HUES64 (cell line): ENCODE measurements around the gene WNT1.
A peak's percentile ranks its signal among the peaks of the same experiment; 100 is the strongest.

Source experiments
- H3K27ac ChIP-seq: 2 replicates; pipeline ENCODE4 v1.7.0; 2013; ENCODE audit warnings: low read depth, low read length, inconsistent platforms
- H3K27me3 ChIP-seq: 2 replicates; pipeline ENCODE4 v1.6.1; 2013; ENCODE audit warnings: mild to moderate bottlenecking, low read length; ENCODE audit not compliant: insufficient read depth
- H3K36me3 ChIP-seq: 2 replicates; pipeline ENCODE4 v1.6.1; 2013; ENCODE audit warnings: mild to moderate bottlenecking, low read length; ENCODE audit not compliant: insufficient read depth
- H3K4me1 ChIP-seq: 2 replicates; pipeline ENCODE4 v1.6.1; 2013; ENCODE audit warnings: mild to moderate bottlenecking, low read length, moderate library complexity; ENCODE audit not compliant: insufficient read depth
- H3K4me3 ChIP-seq: 2 replicates; pipeline ENCODE4 v1.5.1; 2013; ENCODE audit warnings: mild to moderate bottlenecking, low read length, moderate library complexity
- H3K9ac ChIP-seq: 2 replicates; pipeline ENCODE4 v1.6.1; 2013; ENCODE audit warnings: mild to moderate bottlenecking, low read depth, low read length
- H3K9me3 ChIP-seq: 2 replicates; pipeline ENCODE4 v1.6.1; 2013; ENCODE audit warnings: low read depth, low read length; ENCODE audit not compliant: insufficient read depth
- WGBS: fragments of 150-250, 120-280 bp; methylation state at CpG from one replicate; pipeline ENCODE4 v1.1.7; 2013; ENCODE audit warnings: missing lambda C conversion rate; 5-methylcytosine and 5-hydroxymethylcytosine counted together

WNT1 gene

DNA sequence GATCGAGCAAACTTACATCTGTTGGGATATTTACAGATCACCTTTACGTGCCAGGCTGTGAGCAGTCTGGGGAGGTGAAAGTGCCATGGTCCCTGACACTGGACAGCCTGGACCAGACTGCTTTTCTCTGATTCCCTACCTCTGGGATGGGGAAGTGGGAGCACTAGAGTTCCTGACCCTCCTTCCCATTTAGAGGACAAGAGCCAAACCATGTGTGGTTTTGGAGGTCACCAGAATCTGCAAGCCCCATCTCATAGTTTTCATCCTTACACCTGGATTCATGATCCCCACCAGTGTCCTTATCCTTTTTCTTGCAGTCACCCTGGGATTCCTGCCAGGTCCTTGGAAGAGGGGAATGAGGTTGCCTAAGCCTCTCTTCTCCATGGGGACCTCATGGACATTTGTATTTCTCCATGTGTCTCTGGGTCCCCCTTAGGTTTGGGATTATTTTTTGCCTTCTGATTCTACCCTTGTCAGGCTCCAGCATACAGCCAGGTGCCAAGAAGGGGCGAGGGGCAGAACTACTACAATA is 5.1 kb upstream of the WNT1 start:
- peaks cover 100% of the 10 kb centered on the region for H3K27me3 ChIP-seq
- no peak overlapping the region for H3K4me3 ChIP-seq
- no peaks in the 10 kb centered on the region for H3K36me3 ChIP-seq
- no peak overlapping the region for H3K27ac ChIP-seq
- H3K9ac ChIP-seq, result no peak overlapping the region
- H3K4me1 ChIP-seq, result peaks cover 25% of the 10 kb centered on the region
- 77% methylated on average over 3 of the region's 3 CpGs for WGBS
- no peaks in the 10 kb centered on the region for H3K9me3 ChIP-seq

DNA sequence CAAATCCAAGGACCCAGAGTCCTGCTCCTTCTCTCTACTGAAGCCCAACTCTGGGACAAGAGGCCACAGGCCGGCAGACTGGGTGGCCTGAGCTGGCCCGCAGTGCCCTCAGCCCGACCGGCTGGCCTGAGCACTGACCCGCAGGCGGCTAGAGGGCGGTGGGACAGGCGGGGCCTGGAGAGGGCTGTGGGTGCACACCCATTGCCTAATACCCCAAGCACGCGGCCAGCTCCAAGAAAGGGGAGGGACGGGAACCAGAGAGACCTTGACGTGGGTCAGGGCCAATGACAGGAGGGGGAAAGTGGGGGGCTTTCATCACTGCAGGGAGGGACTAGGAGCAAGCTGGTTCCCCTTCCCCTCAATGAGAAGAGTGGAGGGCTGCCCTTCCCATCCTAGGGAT is 4.6 kb upstream of the WNT1 start:
- H3K4me1 ChIP-seq, result peaks cover 20% of the 10 kb centered on the region
- no peak overlapping the region for H3K4me3 ChIP-seq
- no peaks in the 10 kb centered on the region for H3K36me3 ChIP-seq
- 61% methylated on average over 12 of the region's 12 CpGs for WGBS
- H3K27ac ChIP-seq, result no peak overlapping the region
- H3K9me3 ChIP-seq, result no peaks in the 10 kb centered on the region
- H3K27me3 ChIP-seq, result peaks cover 100% of the 10 kb centered on the region
- H3K9ac ChIP-seq, result no peak overlapping the region

- Histone ChIP-seq H3K4me1 (peaks cover 19% of the 10 kb centered on the region), H3K27me3 (peaks cover 100% of the 10 kb centered on the region), H3K27ac (no peak overlapping the region), H3K36me3 (no peaks in the 10 kb centered on the region), H3K9ac (no peak overlapping the region), H3K9me3 (no peaks in the 10 kb centered on the region), H3K4me3 (no peak overlapping the region)
- 20% methylated on average over 18 of the region's 19 CpGs for WGBS
Measured at GRCh38 chr12:48973941-48974673, 4.0 kb upstream of the WNT1 start.

DNA sequence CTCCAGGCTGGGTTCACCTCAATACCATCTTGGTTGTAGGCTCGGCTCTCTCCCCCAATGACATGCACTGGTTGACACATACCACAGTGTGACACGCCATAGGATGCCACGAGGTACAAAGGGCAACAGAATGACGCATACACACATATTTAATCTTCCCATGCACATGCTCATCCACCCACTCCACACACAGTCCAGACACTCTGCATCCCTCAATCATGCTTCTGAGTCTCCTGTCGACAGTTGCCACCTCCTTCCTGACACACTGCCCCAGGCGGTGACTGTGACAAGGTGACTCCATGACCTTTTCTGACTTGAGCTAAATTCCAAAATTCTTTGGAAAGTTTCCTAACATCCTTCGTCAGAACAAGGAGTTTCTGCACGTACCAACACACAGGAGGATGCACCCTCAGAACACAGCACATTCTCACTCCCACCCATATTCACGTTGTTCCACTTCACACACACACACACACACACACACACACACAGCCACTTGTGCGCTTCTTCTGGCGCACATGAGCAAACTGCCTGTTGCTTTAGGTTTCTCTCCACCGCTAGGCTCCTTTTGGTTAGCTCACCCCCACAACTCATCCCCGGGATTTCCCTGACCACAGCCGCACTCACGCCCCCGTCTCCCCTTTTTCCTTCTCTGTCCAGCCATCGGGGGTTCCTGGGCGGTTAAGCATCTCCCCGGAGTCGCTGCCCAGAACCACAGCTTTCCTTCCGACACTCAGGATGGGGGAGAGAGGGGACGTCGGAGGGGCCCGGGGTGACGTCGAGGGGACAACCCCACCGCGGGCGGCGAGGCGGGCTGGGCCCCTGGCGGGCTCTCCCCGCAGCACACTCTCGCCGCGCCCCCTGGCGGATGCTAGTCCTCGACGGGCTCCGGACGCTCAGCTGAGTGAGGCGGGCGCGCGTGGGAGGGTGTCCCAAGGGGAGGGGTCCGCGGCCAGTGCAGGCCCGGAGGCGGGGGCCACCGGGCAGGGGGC is 536 bp upstream of the WNT1 start:
- H3K27me3 ChIP-seq, result peaks cover 100% of the 10 kb centered on the region
- peaks cover 11% of the 10 kb centered on the region for H3K4me1 ChIP-seq
- WGBS, result 24% methylated on average over 50 of the region's 50 CpGs
- no peak overlapping the region for H3K4me3 ChIP-seq
- no peaks in the 10 kb centered on the region for H3K36me3 ChIP-seq
- no peak overlapping the region for H3K27ac ChIP-seq
- H3K9me3 ChIP-seq, result no peaks in the 10 kb centered on the region
- H3K9ac ChIP-seq, result no peak overlapping the region

DNA sequence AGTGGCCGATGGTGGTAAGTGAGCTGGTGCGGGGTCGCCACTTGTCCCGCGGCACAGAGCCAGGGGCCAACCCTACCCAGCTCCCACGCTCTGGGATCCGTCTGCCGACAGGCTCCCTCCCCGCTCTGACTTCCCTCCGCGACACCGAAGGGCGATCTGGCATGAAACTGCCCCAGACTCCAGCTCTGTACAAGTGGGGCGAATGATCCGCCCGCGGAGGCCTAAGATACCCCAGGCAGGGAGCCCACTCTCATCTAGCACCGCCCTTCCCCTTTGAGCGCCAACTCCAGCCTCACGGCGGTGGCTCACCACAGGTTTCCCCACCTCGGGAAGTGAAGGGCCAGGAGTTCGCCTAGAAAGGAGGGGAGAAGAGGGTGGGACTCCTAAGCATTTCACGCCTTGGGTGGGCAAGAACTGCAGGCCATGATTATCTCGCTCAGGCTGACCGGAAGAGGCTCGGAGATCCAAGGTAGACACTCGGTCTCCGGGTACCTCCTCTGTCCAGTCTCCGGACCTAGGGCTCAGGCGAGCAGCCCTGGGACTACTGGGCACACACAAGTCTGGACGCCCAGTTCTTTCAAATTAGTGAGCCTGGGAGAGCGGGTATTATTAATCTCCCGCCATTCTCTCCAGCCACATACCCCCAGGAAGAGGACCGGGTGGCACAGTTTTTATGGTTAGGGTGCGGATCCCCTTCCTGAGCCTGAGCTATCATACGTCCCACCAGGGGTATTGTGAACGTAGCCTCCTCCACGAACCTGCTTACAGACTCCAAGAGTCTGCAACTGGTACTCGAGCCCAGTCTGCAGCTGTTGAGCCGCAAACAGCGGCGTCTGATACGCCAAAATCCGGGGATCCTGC is 849 bp downstream of the WNT1 start:
- peaks cover 98% of the 10 kb centered on the region for H3K27me3 ChIP-seq

GRCh38 chr12:48979602-48980388 is 1.7 kb downstream of the WNT1 start:
- Histone ChIP-seq H3K27me3 (peaks cover 98% of the 10 kb centered on the region), H3K9ac (no peak overlapping the region), H3K27ac (no peak overlapping the region), H3K9me3 (no peaks in the 10 kb centered on the region), H3K4me1 (peaks cover 11% of the 10 kb centered on the region), H3K36me3 (no peaks in the 10 kb centered on the region), H3K4me3 (peak overlapping the region; percentile 46)
- WGBS, result 3% methylated on average over 55 of the region's 55 CpGs

More for the DNA sequence above, 849 bp downstream of the WNT1 start:
- Histone ChIP-seq H3K9ac (no peak overlapping the region), H3K9me3 (no peaks in the 10 kb centered on the region), H3K36me3 (no peaks in the 10 kb centered on the region), H3K4me1 (peaks cover 11% of the 10 kb centered on the region), H3K4me3 (peak overlapping the region; percentile 46), H3K27ac (no peak overlapping the region)
- 4% methylated on average over 44 of the region's 45 CpGs for WGBS

DNA sequence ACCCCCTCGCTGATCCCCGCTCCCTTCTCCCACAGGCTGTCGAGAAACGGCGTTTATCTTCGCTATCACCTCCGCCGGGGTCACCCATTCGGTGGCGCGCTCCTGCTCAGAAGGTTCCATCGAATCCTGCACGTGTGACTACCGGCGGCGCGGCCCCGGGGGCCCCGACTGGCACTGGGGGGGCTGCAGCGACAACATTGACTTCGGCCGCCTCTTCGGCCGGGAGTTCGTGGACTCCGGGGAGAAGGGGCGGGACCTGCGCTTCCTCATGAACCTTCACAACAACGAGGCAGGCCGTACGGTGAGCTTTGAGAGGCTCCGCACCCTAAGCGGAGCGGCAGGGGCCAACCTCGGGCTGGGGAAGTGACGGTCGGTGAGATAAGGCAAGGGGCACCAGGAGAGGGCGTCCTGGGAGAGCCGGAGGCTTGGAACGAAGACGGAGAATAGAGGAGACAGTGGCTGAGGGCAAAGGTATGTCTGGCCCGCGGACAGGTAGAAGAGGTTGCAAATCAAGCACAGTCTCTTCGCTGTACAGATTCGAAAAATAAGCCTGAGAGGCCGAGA is 2.3 kb downstream of the WNT1 start:
- WGBS, result 3% methylated on average over 46 of the region's 46 CpGs
- Histone ChIP-seq H3K9me3 (no peaks in the 10 kb centered on the region), H3K9ac (no peak overlapping the region), H3K4me3 (peak overlapping the region; percentile 46), H3K36me3 (no peaks in the 10 kb centered on the region), H3K4me1 (peaks cover 11% of the 10 kb centered on the region), H3K27ac (no peak overlapping the region), H3K27me3 (peaks cover 98% of the 10 kb centered on the region)

GRCh38 chr12:48980953-48981756 is 3.0 kb downstream of the WNT1 start:
- H3K27ac ChIP-seq, result no peak overlapping the region
- H3K9ac ChIP-seq, result no peak overlapping the region
- H3K4me3 ChIP-seq, result peak overlapping the region; percentile 46
- H3K9me3 ChIP-seq, result no peaks in the 10 kb centered on the region
- H3K4me1 ChIP-seq, result peaks cover 17% of the 10 kb centered on the region
- H3K27me3 ChIP-seq, result peaks cover 98% of the 10 kb centered on the region
- WGBS, result 4% methylated on average over 91 of the region's 91 CpGs
- H3K36me3 ChIP-seq, result no peaks in the 10 kb centered on the region

- Histone ChIP-seq H3K9me3 (no peaks in the 10 kb centered on the region), H3K4me3 (peak overlapping the region; percentile 46), H3K27me3 (peaks cover 99% of the 10 kb centered on the region), H3K27ac (no peak overlapping the region), H3K36me3 (no peaks in the 10 kb centered on the region), H3K9ac (no peak overlapping the region), H3K4me1 (peaks cover 19% of the 10 kb centered on the region)
- WGBS, result 23% methylated on average over 13 of the region's 13 CpGs
Measured at GRCh38 chr12:48981757-48982157, 3.6 kb downstream of the WNT1 start.
